ENCODE data around the gene SLC27A3. TPM values are rescaled to one million over a fixed set of nuclear protein-coding genes. Genes with fewer than 3 reads are reported as not detected.

SLC27A3 gene
- total RNA-seq, 2 donors from 2014 or later: 60.6 to 64.5 TPM

GRCh38 chr1:153742411-153743142 lies 32.6 kb upstream of the SLC27A3 start:
- peaks cover 62% of the 10 kb centered on the region for H3K36me3 ChIP-seq (ENCODE audit: control insufficient read depth, insufficient read depth, low read length)
- Mint-ChIP-seq H3K27me3 (ENCODE audit: insufficient read depth) (no peaks in the 10 kb centered on the region), H3K9me3 (no peaks in the 10 kb centered on the region), H3K4me3 (no peak overlapping the region), H3K27ac (peak overlapping the region; percentile 56), H3K36me3 (ENCODE audit: low read depth) (peaks cover 54% of the 10 kb centered on the region), H3K4me1 (peaks cover 56% of the 10 kb centered on the region)
- no peaks in the 10 kb centered on the region for H3K27me3 ChIP-seq (ENCODE audit: control insufficient read depth, insufficient read depth, low read length, poor library complexity, severe bottlenecking)
- TF ChIP-seq CTCF (conservative IDR thresholded peaks at IDR 0.05): no peak
- H3K4me1 ChIP-seq (ENCODE audit: control insufficient read depth, insufficient read depth, low read length): peaks cover 19% of the 10 kb centered on the region
- no peaks in the 10 kb centered on the region for H3K9me3 ChIP-seq (ENCODE audit: control insufficient read depth, low read length)
- WGBS, 2 experiments (ENCODE audit: insufficient coverage in 1 of 2, insufficient read length in 1 of 2): 90 to 92% methylated on average over 3 of the region's 5 CpGs
- H3K27ac ChIP-seq (ENCODE audit: low read depth, low read length): no peak overlapping the region
- no peak for DNase-seq
- H3K9ac ChIP-seq (ENCODE audit: extremely low read depth, low read length, poor library complexity, severe bottlenecking): no peak overlapping the region
- H3K4me3 ChIP-seq (ENCODE audit: low read length): no peak overlapping the region

GRCh38 chr1:153745417-153745816 lies 29.8 kb upstream of the SLC27A3 start:
- Mint-ChIP-seq H3K4me1 (peaks cover 76% of the 10 kb centered on the region), H3K36me3 (ENCODE audit: low read depth) (peaks cover 62% of the 10 kb centered on the region), H3K27ac (peak overlapping the region; percentile 88), H3K4me3 (peak overlapping the region; percentile 19), H3K27me3 (ENCODE audit: insufficient read depth) (no peaks in the 10 kb centered on the region), H3K9me3 (no peaks in the 10 kb centered on the region)
- H3K27me3 ChIP-seq (ENCODE audit: control insufficient read depth, insufficient read depth, low read length, poor library complexity, severe bottlenecking): no peaks in the 10 kb centered on the region
- H3K27ac ChIP-seq (ENCODE audit: low read depth, low read length): no peak overlapping the region
- TF ChIP-seq CTCF (conservative IDR thresholded peaks at IDR 0.05): no peak
- H3K4me3 ChIP-seq (ENCODE audit: low read length): no peak overlapping the region
- 9 to 40% methylated on average over 1 to 2 of the region's 2 CpGs for WGBS, 2 experiments (ENCODE audit: insufficient coverage in 1 of 2, insufficient read length in 1 of 2)
- H3K9me3 ChIP-seq (ENCODE audit: control insufficient read depth, low read length): no peaks in the 10 kb centered on the region
- peak; percentile 80 for DNase-seq
- peaks cover 75% of the 10 kb centered on the region for H3K36me3 ChIP-seq (ENCODE audit: control insufficient read depth, insufficient read depth, low read length)
- peaks cover 27% of the 10 kb centered on the region for H3K4me1 ChIP-seq (ENCODE audit: control insufficient read depth, insufficient read depth, low read length)
- H3K9ac ChIP-seq (ENCODE audit: extremely low read depth, low read length, poor library complexity, severe bottlenecking): no peak overlapping the region

- H3K4me3 Mint-ChIP-seq: no peak overlapping the region
- Histone ChIP-seq H3K9ac (ENCODE audit: extremely low read depth, low read length, poor library complexity, severe bottlenecking) (no peak overlapping the region), H3K36me3 (ENCODE audit: control insufficient read depth, insufficient read depth, low read length) (peaks cover 75% of the 10 kb centered on the region), H3K27me3 (ENCODE audit: control insufficient read depth, insufficient read depth, low read length, poor library complexity, severe bottlenecking) (no peaks in the 10 kb centered on the region), H3K4me1 (ENCODE audit: control insufficient read depth, insufficient read depth, low read length) (peaks cover 31% of the 10 kb centered on the region), H3K4me3 (ENCODE audit: low read length) (peak overlapping the region; percentile 8), H3K9me3 (ENCODE audit: control insufficient read depth, low read length) (no peaks in the 10 kb centered on the region), H3K27ac (ENCODE audit: low read depth, low read length) (no peak overlapping the region)
- no peaks in the 10 kb centered on the region for H3K9me3 Mint-ChIP-seq
- H3K27me3 Mint-ChIP-seq (ENCODE audit: insufficient read depth): no peaks in the 10 kb centered on the region
- peaks cover 74% of the 10 kb centered on the region for H3K4me1 Mint-ChIP-seq
- H3K27ac Mint-ChIP-seq: peak overlapping the region; percentile 88
- DNase-seq: peak; percentile 58
- no peak for TF ChIP-seq CTCF (conservative IDR thresholded peaks at IDR 0.05)
- 92 to 93% methylated on average over 10 to 13 of the region's 13 CpGs for WGBS, 2 experiments (ENCODE audit: insufficient coverage in 1 of 2, insufficient read length in 1 of 2)
- H3K36me3 Mint-ChIP-seq (ENCODE audit: low read depth): peaks cover 60% of the 10 kb centered on the region
Observed at GRCh38 chr1:153746174-153746573, 29.0 kb upstream of the SLC27A3 start.
